RWPE1 (cell line): Measurements from ENCODE around the gene SP4.

ENCODE experiments used
- CTCF ChIA-PET: fragments of 350-600 bp; sonication (Branson Sonifier 250); formaldehyde crosslinking; extraction: SDS; loops from one replicate; lab custom pipeline; 2021; lab: Yijun Ruan, JAX
- POLR2A ChIA-PET: fragments of 400-600 bp; formaldehyde crosslinking; extraction: SDS; loops from one replicate; lab custom pipeline; 2020; ENCODE audit warnings: antibody characterized with exemption; ENCODE audit not compliant: low non-redundant PET; lab: Yijun Ruan, JAX
- DNase-seq: peaks from one replicate; pipeline ENCODE4 v3.0.0; 2012; ENCODE audit warnings: low spot score
- H3K27ac ChIP-seq: fragments of 450-650 bp; 2 replicates; pipeline ENCODE4 v1.5.1; 2017
- CTCF ChIP-seq: fragments of 450-650 bp; conservative IDR thresholded peaks from 2 replicates; pipeline ENCODE4 v1.5.1; 2017; ENCODE audit warnings: low read depth, mild to moderate bottlenecking

SP4 gene

GRCh38 chr7:21544303-21544656 lies 116.4 kb downstream of the SP4 start:
- POLR2A ChIA-PET = no interaction called here
- no peak for TF ChIP-seq CTCF
- no peak overlapping the region for H3K27ac ChIP-seq
- no peak for DNase-seq
- CTCF ChIA-PET = no interaction called here

- DNase-seq = no peak
- no peak overlapping the region for H3K27ac ChIP-seq
- ChIA-PET POLR2A (no interaction called here), CTCF (no interaction called here)
- TF ChIP-seq CTCF = no peak
Measured at GRCh38 chr7:21544715-21545114, 116.8 kb downstream of the SP4 start.

GRCh38 chr7:21547501-21547900 lies 119.6 kb downstream of the SP4 start:
- ChIA-PET CTCF (no interaction called here), POLR2A (no interaction called here)
- no peak for TF ChIP-seq CTCF
- no peak for DNase-seq
- H3K27ac ChIP-seq = no peak overlapping the region

GRCh38 chr7:21548491-21548890 lies 120.6 kb downstream of the SP4 start:
- no peak for TF ChIP-seq CTCF
- ChIA-PET CTCF (no interaction called here), POLR2A (no interaction called here)
- H3K27ac ChIP-seq = no peak overlapping the region
- no peak for DNase-seq

- TF ChIP-seq CTCF = no peak
- POLR2A ChIA-PET = no interaction called here
- DNase-seq = no peak
- CTCF ChIA-PET = no interaction called here
- H3K27ac ChIP-seq = no peak overlapping the region
Measured at GRCh38 chr7:21550076-21550475, 122.2 kb downstream of the SP4 start.

GRCh38 chr7:21550821-21551531 lies 123.1 kb downstream of the SP4 start:
- H3K27ac ChIP-seq = no peak overlapping the region
- TF ChIP-seq CTCF = no peak
- peak; percentile 20 for DNase-seq
- ChIA-PET POLR2A (no interaction called here), CTCF (no interaction called here)
